G401.6 (cell line): ENCODE data around the gene NPHP1.
"Not testable (repeated sequence)": the region's sequence is repeated elsewhere in the genome, so short reads cannot be mapped to it uniquely, and the experiment has no call there.

ENCODE experiments used
- FAIRE-seq: peaks from 2 replicates; lab custom pipeline; 2012; peaks lifted over from hg19 to GRCh38; lab: Jason Lieb, UNC

NPHP1 gene

GRCh38 chr2:110204408-110205385 lies at the start of gene NPHP1:
NPHP1 (minus strand) TSS chr2:110205013; CDS start chr2:110204968, 45 bp downstream.
- no peak for FAIRE-seq

- not testable (repeated sequence) for FAIRE-seq
Observed at GRCh38 chr2:110248081-110248795, 43.4 kb upstream of the NPHP1 start.

GRCh38 chr2:110245488-110246435 lies 40.9 kb upstream of the NPHP1 start:
- not testable (repeated sequence) for FAIRE-seq

- FAIRE-seq, result not testable (repeated sequence)
Observed at GRCh38 chr2:110243283-110243682, 38.5 kb upstream of the NPHP1 start.

GRCh38 chr2:110234514-110234913 lies 29.7 kb upstream of the NPHP1 start:
- not testable (repeated sequence) for FAIRE-seq

- FAIRE-seq, result not testable (repeated sequence)
Observed at GRCh38 chr2:110229886-110230285, 25.1 kb upstream of the NPHP1 start.

GRCh38 chr2:110222626-110223025 lies 17.8 kb upstream of the NPHP1 start:
- not testable (repeated sequence) for FAIRE-seq

- no peak for FAIRE-seq
Observed at GRCh38 chr2:110221938-110222337, 17.1 kb upstream of the NPHP1 start.

GRCh38 chr2:110220190-110220564 lies 15.4 kb upstream of the NPHP1 start:
- FAIRE-seq, result no peak

- no peak for FAIRE-seq
Observed at GRCh38 chr2:110219496-110220189, 14.8 kb upstream of the NPHP1 start.

- not testable (repeated sequence) for FAIRE-seq
Observed at GRCh38 chr2:110218889-110219288, 14.1 kb upstream of the NPHP1 start.

- no peak for FAIRE-seq
Observed at GRCh38 chr2:110216803-110217202, 12.0 kb upstream of the NPHP1 start.

- FAIRE-seq, result no peak
Observed at GRCh38 chr2:110216199-110216598, 11.4 kb upstream of the NPHP1 start.

GRCh38 chr2:110215566-110216158 lies 10.8 kb upstream of the NPHP1 start:
- FAIRE-seq, result no peak

- FAIRE-seq, result no peak
Observed at GRCh38 chr2:110215091-110215490, 10.3 kb upstream of the NPHP1 start.

GRCh38 chr2:110213522-110213921 lies 8.7 kb upstream of the NPHP1 start:
- FAIRE-seq, result not testable (repeated sequence)

- no peak for FAIRE-seq
Observed at GRCh38 chr2:110211938-110212858, 7.4 kb upstream of the NPHP1 start, which contains the start of gene MTLN. MTLN (minus strand) TSS chr2:110212547; CDS start chr2:110212525, 22 bp downstream.

GRCh38 chr2:110205660-110206455 lies 1.0 kb upstream of the NPHP1 start:
- no peak for FAIRE-seq

- FAIRE-seq, result no peak
Observed at GRCh38 chr2:110198016-110198415, 6.8 kb downstream of the NPHP1 start.
